Measurements from ENCODE around the gene C12orf43.

The C12orf43 gene

DNA sequence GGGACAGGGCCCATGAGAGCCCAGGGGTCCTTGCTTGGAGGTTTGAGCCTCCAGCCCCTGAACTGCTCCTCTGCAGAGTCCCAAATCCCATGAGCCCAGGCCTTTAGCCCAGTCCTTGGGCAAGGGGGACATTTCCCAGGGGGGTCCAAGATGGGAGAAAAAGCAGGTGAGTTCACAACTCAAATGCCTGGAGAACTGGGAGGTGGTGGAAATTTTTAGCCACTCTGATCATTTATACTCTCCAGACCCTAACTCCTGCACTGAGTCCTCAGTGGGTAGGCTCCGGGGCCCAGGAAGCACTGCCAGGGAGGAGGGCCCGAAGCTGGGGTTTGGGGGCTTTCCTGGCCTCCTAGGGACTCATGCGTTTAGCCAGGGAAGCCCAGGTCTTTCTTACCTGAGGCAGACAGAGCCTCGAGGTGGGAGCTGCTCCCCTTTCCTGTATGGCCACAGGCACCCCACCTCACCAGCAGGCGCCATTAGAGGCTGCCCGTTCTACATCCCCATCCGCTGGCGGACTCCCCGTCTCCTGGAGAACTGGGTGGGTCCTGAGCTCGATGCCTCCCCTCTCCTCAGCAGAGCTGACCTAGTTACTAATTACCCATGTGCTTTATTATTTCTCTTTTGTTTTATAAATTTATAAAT lies 36.9 kb downstream of the C12orf43 start:
- no peaks in the 10 kb centered on the region for H4K20me1 ChIP-seq
- H3K36me3 ChIP-seq = no peaks in the 10 kb centered on the region
- no peak overlapping the region for H3K9ac ChIP-seq
- no peak overlapping the region for H3K27ac ChIP-seq
- H3K9me3 ChIP-seq = no peaks in the 10 kb centered on the region
- no peak for TF ChIP-seq Cebpa-rat (IDR thresholded peaks at IDR 0.05)
- H3K4me2 ChIP-seq = no peak overlapping the region
- no peaks in the 10 kb centered on the region for H3K27me3 ChIP-seq
- no peak overlapping the region for H3K4me3 ChIP-seq
- H3K4me1 ChIP-seq = no peaks in the 10 kb centered on the region

DNA sequence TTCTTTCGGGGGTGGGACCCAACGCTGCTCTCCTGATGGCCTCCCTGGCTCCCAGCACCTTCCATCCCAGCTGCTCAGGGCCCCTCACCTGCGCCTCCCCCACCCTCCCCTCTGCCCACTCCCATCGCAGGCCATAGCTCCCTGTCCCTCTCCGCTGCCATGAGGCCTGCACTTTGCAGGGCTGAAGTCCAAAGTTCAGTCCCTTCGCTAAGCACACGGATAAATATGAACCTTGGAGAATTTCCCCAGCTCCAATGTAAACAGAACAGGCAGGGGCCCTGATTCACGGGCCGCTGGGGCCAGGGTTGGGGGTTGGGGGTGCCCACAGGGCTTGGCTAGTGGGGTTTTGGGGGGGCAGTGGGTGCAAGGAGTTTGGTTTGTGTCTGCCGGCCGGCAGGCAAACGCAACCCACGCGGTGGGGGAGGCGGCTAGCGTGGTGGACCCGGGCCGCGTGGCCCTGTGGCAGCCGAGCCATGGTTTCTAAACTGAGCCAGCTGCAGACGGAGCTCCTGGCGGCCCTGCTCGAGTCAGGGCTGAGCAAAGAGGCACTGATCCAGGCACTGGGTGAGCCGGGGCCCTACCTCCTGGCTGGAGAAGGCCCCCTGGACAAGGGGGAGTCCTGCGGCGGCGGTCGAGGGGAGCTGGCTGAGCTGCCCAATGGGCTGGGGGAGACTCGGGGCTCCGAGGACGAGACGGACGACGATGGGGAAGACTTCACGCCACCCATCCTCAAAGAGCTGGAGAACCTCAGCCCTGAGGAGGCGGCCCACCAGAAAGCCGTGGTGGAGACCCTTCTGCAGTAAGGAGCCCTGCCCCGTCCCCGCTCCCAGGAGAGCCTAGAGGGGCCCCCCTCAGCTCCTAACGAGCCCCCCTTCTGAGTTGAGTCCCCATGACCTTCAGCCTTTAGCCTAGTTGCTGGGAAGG lies 37.7 kb downstream of the C12orf43 start, which contains the start of gene HNF1A:
Gene HNF1A (plus strand): TSS at position 248 of the 924 bp plus-strand sequence. CDS start 226 bp downstream, at position 474.
- H4K20me1 ChIP-seq = no peaks in the 10 kb centered on the region
- no peak within 1 kb of the TSS for H3K4me2 ChIP-seq
- no peaks in the 10 kb centered on the region for H3K27me3 ChIP-seq
- no peaks in the 10 kb centered on the region for H3K9me3 ChIP-seq
- H3K4me1 ChIP-seq = no peaks in the 10 kb centered on the region
- no peak within 1 kb of the TSS for H3K9ac ChIP-seq
- no peak for TF ChIP-seq Cebpa-rat (IDR thresholded peaks at IDR 0.05)
- H3K36me3 ChIP-seq = no peaks in the 10 kb centered on the region
- H3K4me3 ChIP-seq = no peak within 1 kb of the TSS
- no peak within 1 kb of the TSS for H3K27ac ChIP-seq

DNA sequence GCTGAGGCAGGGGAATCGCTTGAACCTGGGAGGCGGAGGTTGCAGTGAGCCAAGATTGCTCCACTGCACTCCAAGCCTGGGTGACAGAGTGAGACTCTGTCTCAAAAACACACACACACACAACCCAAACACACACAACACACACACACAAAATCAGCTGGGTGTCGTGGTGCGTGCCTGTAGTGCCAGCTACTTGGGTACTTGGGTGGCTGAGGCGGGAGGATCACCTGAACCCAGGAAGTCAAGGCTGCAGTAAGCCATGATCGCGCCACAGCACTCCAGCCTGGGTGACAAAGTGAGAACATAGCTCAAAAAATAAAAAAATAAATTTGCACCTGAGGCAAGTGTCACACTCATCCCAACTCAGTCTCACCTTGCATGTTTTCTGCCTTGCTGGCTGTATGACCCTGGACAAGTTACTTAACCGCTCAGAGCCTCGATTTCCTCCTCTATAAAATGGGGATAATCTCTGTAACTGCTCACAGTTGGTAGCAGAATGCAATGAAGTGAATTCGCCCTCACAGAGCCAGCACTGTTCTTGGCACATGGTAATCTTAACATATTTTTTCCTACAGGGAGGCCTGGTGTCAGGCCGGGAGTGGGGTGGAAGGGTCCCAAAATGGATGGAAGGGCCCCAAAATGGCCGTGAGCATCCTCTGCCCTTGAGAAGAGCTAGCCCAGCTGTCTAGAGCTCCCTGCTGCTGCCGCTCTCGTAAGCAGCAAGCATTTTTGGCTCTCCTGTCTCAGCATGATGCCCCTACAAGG lies 38.6 kb downstream of the C12orf43 start:
- H3K9me3 ChIP-seq = no peaks in the 10 kb centered on the region
- no peak overlapping the region for H3K9ac ChIP-seq
- no peak overlapping the region for H3K27ac ChIP-seq
- no peak overlapping the region for H3K4me3 ChIP-seq
- no peaks in the 10 kb centered on the region for H4K20me1 ChIP-seq
- no peaks in the 10 kb centered on the region for H3K36me3 ChIP-seq
- H3K27me3 ChIP-seq = no peaks in the 10 kb centered on the region
- no peak overlapping the region for H3K4me2 ChIP-seq
- TF ChIP-seq Cebpa-rat (IDR thresholded peaks at IDR 0.05) = no peak
- H3K4me1 ChIP-seq = no peaks in the 10 kb centered on the region

DNA sequence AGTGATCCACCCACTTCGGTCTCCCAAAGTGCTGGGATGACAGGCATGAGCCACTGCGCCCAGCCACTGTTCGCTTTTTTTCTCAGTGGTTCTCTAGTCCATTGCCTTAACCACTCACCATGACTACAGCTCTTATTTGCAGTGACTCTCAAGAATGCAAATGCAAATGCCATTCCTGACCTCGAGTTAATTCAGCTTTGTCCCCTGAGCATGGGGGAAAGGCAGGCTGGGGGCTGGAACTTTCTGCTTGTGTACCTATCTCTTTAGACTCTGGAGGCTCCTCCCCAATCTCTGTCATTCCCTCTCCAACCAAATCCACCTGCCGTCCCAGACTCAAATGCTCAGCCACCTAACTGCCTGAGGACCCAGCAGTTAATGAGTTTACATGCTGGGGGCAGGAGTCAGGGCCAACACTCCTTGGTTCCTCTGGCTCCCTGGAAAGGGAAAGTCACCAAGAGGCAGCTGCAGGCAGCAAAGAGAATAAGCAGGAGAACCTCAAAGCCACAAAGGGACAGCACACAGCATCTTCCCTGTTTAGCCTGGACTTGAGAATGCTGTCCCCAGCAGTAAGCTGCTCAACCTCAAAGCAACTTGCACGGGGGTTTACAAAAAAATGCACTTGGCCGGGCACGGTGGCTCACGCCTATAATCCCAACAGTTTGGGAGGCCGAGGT lies 43.3 kb downstream of the C12orf43 start:
- H3K9ac ChIP-seq = no peak overlapping the region
- H4K20me1 ChIP-seq = no peaks in the 10 kb centered on the region
- H3K27ac ChIP-seq = no peak overlapping the region
- H3K4me2 ChIP-seq = no peak overlapping the region
- H3K4me1 ChIP-seq = peaks cover 11% of the 10 kb centered on the region
- no peak for TF ChIP-seq Cebpa-rat (IDR thresholded peaks at IDR 0.05)
- H3K36me3 ChIP-seq = no peaks in the 10 kb centered on the region
- no peak overlapping the region for H3K4me3 ChIP-seq
- H3K9me3 ChIP-seq = no peaks in the 10 kb centered on the region
- no peaks in the 10 kb centered on the region for H3K27me3 ChIP-seq

DNA sequence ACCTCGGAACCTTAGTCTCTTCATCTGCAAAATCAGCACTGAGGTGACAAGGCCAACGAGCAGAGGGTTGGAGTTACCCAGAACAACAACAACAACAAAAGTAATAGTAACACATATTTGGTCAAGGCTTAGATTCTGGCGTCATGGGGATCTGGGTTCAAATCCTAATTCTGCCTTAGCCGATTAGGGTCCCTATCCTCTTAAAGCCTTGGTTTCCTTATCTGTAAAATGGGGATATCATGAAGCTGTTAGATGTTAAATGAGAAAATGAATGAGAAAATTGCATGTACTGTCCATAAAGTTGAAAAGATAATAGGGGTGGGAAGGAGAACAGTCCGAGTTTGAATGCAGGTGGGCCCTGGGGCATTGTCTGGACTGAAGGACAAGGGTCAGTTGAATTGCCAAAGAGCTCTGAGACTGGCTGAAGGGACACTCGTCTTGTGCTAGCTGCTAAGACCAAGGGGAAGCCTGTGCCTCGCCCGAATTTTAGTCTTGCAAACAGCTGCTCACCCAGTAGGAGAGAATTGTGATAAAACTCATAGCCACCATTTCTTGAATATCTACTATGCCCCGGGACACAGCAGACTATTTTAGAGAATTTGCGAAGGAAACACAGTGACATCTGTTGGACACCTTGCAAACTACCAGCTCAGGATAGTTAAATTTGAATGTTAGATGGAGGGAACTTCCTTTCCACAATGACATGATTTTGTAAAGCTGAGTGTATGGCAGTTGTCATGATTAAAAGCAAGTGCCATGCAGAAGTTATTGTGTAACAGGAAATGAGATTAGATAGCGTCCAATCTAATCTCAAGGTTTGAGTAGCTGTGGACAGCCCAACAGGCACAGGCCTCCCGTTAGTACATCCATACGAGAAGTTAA lies 44.7 kb downstream of the C12orf43 start:
- H3K36me3 ChIP-seq = no peaks in the 10 kb centered on the region
- no peaks in the 10 kb centered on the region for H4K20me1 ChIP-seq
- H3K4me3 ChIP-seq = no peak overlapping the region
- no peaks in the 10 kb centered on the region for H3K27me3 ChIP-seq
- TF ChIP-seq Cebpa-rat (IDR thresholded peaks at IDR 0.05) = no peak
- no peak overlapping the region for H3K9ac ChIP-seq
- no peaks in the 10 kb centered on the region for H3K9me3 ChIP-seq
- H3K27ac ChIP-seq = no peak overlapping the region
- peaks cover 11% of the 10 kb centered on the region for H3K4me1 ChIP-seq
- H3K4me2 ChIP-seq = no peak overlapping the region

DNA sequence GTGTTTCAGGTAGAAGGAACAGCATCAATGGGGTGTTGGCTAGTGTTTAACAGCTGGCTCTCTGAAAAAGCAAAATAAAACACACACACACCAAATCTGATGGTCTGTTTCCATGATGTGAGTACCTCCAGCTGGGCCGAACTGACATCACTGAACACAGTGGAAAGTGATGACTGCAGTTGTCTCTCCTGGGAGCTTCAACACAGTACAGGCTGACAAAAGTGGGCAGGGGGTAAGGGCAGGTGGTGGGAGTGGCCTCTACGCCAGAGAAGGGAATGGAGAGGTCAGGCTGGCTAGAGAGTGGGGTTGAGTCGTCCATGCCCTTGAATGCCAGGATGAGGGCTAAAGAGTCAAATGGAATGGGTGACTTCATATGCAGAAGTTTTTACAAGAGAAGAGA lies 46.0 kb downstream of the C12orf43 start:
- Histone ChIP-seq H3K4me1 (peaks cover 11% of the 10 kb centered on the region), H3K36me3 (no peaks in the 10 kb centered on the region), H3K4me3 (no peak overlapping the region), H3K9me3 (no peaks in the 10 kb centered on the region), H3K27me3 (no peaks in the 10 kb centered on the region), H3K27ac (no peak overlapping the region), H3K9ac (no peak overlapping the region), H3K4me2 (peak overlapping the region; percentile 23; the same call in 1 of the 2 replicates), H4K20me1 (no peaks in the 10 kb centered on the region)
- no peak for TF ChIP-seq Cebpa-rat (IDR thresholded peaks at IDR 0.05)

DNA sequence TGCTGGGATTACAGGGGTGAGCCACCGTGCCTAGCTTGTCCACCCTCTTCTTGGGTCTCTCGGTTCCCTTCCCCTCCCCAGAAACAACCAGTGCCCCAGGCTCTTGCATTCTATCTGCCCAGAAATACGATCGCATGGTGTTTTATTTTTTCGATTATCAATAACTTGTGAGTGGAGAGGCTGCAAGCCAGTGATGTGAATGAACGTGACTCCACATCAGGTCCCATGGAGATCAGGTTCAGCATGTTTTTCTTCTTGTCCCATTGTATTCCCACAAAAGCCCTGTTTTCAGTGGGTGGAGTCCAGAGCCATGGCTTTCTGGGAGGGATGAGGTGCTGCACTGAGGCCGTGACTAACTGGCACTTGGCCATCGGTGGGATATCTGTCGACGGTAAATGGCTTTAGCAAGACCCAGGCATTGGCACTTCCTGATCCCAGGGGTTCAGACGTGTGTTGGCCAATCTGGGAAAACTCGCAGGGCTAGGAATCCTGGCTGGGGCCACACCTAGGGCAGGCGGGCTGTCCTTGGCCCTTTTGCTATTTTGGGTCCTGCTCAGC lies 50.7 kb downstream of the C12orf43 start:
- Histone ChIP-seq H3K4me3 (no peak overlapping the region), H3K36me3 (no peaks in the 10 kb centered on the region), H3K27me3 (no peaks in the 10 kb centered on the region), H4K20me1 (no peaks in the 10 kb centered on the region), H3K9me3 (no peaks in the 10 kb centered on the region), H3K4me1 (peaks cover 11% of the 10 kb centered on the region), H3K27ac (no peak overlapping the region), H3K4me2 (no peak overlapping the region), H3K9ac (no peak overlapping the region)
- TF ChIP-seq Cebpa-rat (IDR thresholded peaks at IDR 0.05) = no peak

DNA sequence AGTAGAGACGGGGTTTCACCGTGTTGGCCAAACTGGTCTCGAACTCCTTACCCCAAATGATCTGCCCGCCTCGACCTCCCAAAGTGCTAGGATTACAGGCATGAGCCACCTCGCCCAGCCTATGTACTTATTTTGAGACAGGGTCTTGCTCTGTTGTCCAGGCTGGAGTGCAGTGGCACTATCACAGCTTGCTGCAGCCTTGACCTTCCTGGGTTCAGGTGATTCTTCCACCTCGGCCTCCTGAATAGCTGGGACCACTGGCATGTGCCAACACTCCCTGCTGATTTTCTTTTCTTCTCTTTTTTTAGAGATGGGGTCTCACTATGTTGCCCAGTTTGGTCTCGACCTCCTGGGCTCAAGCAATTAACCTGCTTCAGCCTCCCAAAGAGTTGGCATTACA lies 52.0 kb downstream of the C12orf43 start:
- Histone ChIP-seq H3K27me3 (no peaks in the 10 kb centered on the region), H3K36me3 (no peaks in the 10 kb centered on the region), H3K4me1 (peaks cover 5% of the 10 kb centered on the region; the same call in 1 of the 2 replicates), H4K20me1 (no peaks in the 10 kb centered on the region), H3K27ac (no peak overlapping the region), H3K4me2 (no peak overlapping the region), H3K9me3 (no peaks in the 10 kb centered on the region), H3K4me3 (no peak overlapping the region), H3K9ac (no peak overlapping the region)
- TF ChIP-seq Cebpa-rat (IDR thresholded peaks at IDR 0.05) = no peak
